Stimulated activated CD8-positive, alpha-beta memory T cell treated with anti-CD3 and anti-CD28 coated beads, Interleukin-7, amount 100 ng/mL, for 24 hours (primary cell): ENCODE measurements around the gene DYSF.

Source experiments
- DNase-seq: peaks from one replicate; pipeline ENCODE4 v3.0.0-alpha.2; 2020; ENCODE audit warnings: low read depth

The DYSF gene

GRCh38 chr2:71554028-71554705, 100.8 kb downstream of the DYSF start:
- no peak for DNase-seq

- DNase-seq, result no peak
Observed at GRCh38 chr2:71554706-71555056, 101.3 kb downstream of the DYSF start.

GRCh38 chr2:71555798-71556454, 102.6 kb downstream of the DYSF start:
- DNase-seq, result no peak

GRCh38 chr2:71556692-71557250, 103.4 kb downstream of the DYSF start:
- no peak for DNase-seq

- no peak for DNase-seq
Observed at GRCh38 chr2:71557321-71557720, 104.0 kb downstream of the DYSF start.

- no peak for DNase-seq
Observed at GRCh38 chr2:71558300-71559051, 105.1 kb downstream of the DYSF start.

GRCh38 chr2:71559080-71559827, 105.9 kb downstream of the DYSF start:
- no peak for DNase-seq

GRCh38 chr2:71559828-71560637, 106.7 kb downstream of the DYSF start:
- no peak for DNase-seq

- no peak for DNase-seq
Observed at GRCh38 chr2:71560638-71561011, 107.3 kb downstream of the DYSF start.

- no peak for DNase-seq
Observed at GRCh38 chr2:71561441-71562267, 108.3 kb downstream of the DYSF start.

GRCh38 chr2:71562518-71562917, 109.2 kb downstream of the DYSF start:
- no peak for DNase-seq

GRCh38 chr2:71563872-71564271, 110.5 kb downstream of the DYSF start:
- DNase-seq, result no peak

- no peak for DNase-seq
Observed at GRCh38 chr2:71564361-71564760, 111.0 kb downstream of the DYSF start.

GRCh38 chr2:71564790-71565189, 111.4 kb downstream of the DYSF start:
- no peak for DNase-seq

- no peak for DNase-seq
Observed at GRCh38 chr2:71566372-71566771, 113.0 kb downstream of the DYSF start.

- DNase-seq, result no peak
Observed at GRCh38 chr2:71567625-71568024, 114.3 kb downstream of the DYSF start.

- DNase-seq, result no peak
Observed at GRCh38 chr2:71568103-71568502, 114.7 kb downstream of the DYSF start.

GRCh38 chr2:71570511-71570910, 117.2 kb downstream of the DYSF start:
- DNase-seq, result no peak

- DNase-seq, result no peak
Observed at GRCh38 chr2:71570951-71571460, 117.6 kb downstream of the DYSF start.

- no peak for DNase-seq
Observed at GRCh38 chr2:71571945-71572344, 118.6 kb downstream of the DYSF start.
